ENCODE data around the gene AFTPH.
"Not testable (repeated sequence)": the region's sequence is repeated elsewhere in the genome, so short reads cannot be mapped to it uniquely, and the experiment has no call there.

AFTPH gene

DNA sequence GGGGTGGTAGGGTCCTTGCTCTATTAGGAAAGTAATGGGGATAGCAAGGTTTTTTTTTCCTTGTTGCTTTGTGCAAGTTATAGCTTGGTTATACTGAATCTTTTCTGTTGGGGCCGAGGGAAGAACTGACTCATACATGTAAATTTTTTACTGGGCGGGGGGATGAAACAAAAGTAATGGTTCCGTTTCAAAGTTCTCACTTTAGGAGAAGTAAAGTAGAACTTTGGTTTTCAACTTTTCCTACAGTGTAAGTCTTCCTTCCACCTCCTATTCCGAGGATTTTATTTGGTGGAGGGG is 1.1 kb downstream of the AFTPH start:
- Histone ChIP-seq H3K4me1 (ENCODE audit: control insufficient read depth, insufficient read depth, low read length) (peaks cover 11% of the 10 kb centered on the region), H3K36me3 (ENCODE audit: control insufficient read depth in 2 of 2, insufficient read depth in 2 of 2, low read length in 2 of 2) (no peaks in the 10 kb centered on the region), H3K27me3 (ENCODE audit: control insufficient read depth in 1 of 2, insufficient read depth in 2 of 2, low read length in 2 of 2) (no peaks in the 10 kb centered on the region), H3K9ac (ENCODE audit: low read length in 2 of 2) (peak overlapping the region; percentile 89), H3K4me3 (ENCODE audit: low read length in 2 of 2) (peak overlapping the region; percentile 76 to 98), H3K27ac (ENCODE audit: low read length) (peak overlapping the region; percentile 84), H3K9me3 (ENCODE audit: control insufficient read depth in 2 of 2, low read length in 2 of 2) (no peaks in the 10 kb centered on the region)

GRCh38 chr2:64526034-64526433 is 1.9 kb downstream of the AFTPH start:
- Histone ChIP-seq H3K9ac (ENCODE audit: low read length in 2 of 2) (peak overlapping the region in 1 of 2 donors; percentile 89), H3K36me3 (ENCODE audit: control insufficient read depth in 2 of 2, insufficient read depth in 2 of 2, low read length in 2 of 2) (no peaks in the 10 kb centered on the region), H3K4me3 (ENCODE audit: low read length in 2 of 2) (no peak overlapping the region), H3K27ac (ENCODE audit: low read length) (no peak overlapping the region), H3K27me3 (ENCODE audit: control insufficient read depth in 1 of 2, insufficient read depth in 2 of 2, low read length in 2 of 2) (no peaks in the 10 kb centered on the region), H3K4me1 (ENCODE audit: control insufficient read depth, insufficient read depth, low read length) (peaks cover 11% of the 10 kb centered on the region), H3K9me3 (ENCODE audit: control insufficient read depth in 2 of 2, low read length in 2 of 2) (no peaks in the 10 kb centered on the region)

- not testable (repeated sequence) for H3K36me3 ChIP-seq (ENCODE audit: control insufficient read depth in 2 of 2, insufficient read depth in 2 of 2, low read length in 2 of 2); H3K9ac ChIP-seq (ENCODE audit: low read length in 2 of 2); H3K27me3 ChIP-seq (ENCODE audit: control insufficient read depth in 1 of 2, insufficient read depth in 2 of 2, low read length in 2 of 2); H3K27ac ChIP-seq (ENCODE audit: low read length); H3K4me3 ChIP-seq (ENCODE audit: low read length in 2 of 2); H3K9me3 ChIP-seq (ENCODE audit: control insufficient read depth in 2 of 2, low read length in 2 of 2); H3K4me1 ChIP-seq (ENCODE audit: control insufficient read depth, insufficient read depth, low read length)
Observed at GRCh38 chr2:64530946-64531345, 6.8 kb downstream of the AFTPH start.

GRCh38 chr2:64532030-64532429 is 7.9 kb downstream of the AFTPH start:
- Histone ChIP-seq H3K27ac (ENCODE audit: low read length) (no peak overlapping the region), H3K4me3 (ENCODE audit: low read length in 2 of 2) (no peak overlapping the region), H3K4me1 (ENCODE audit: control insufficient read depth, insufficient read depth, low read length) (no peaks in the 10 kb centered on the region)

GRCh38 chr2:64533882-64534281 is 9.8 kb downstream of the AFTPH start:
- H3K9me3 ChIP-seq (ENCODE audit: control insufficient read depth in 2 of 2, low read length in 2 of 2): no peaks in the 10 kb centered on the region
- no peak overlapping the region for H3K9ac ChIP-seq (ENCODE audit: low read length in 2 of 2)
- no peaks in the 10 kb centered on the region for H3K4me1 ChIP-seq (ENCODE audit: control insufficient read depth, insufficient read depth, low read length)
- no peaks in the 10 kb centered on the region for H3K27me3 ChIP-seq (ENCODE audit: control insufficient read depth in 1 of 2, insufficient read depth in 2 of 2, low read length in 2 of 2)
- no peaks in the 10 kb centered on the region for H3K36me3 ChIP-seq (ENCODE audit: control insufficient read depth in 2 of 2, insufficient read depth in 2 of 2, low read length in 2 of 2)
- H3K4me3 ChIP-seq (ENCODE audit: low read length in 2 of 2): no peak overlapping the region
- H3K27ac ChIP-seq (ENCODE audit: low read length): no peak overlapping the region

More at GRCh38 chr2:64532030-64532429, 7.9 kb downstream of the AFTPH start:
- Histone ChIP-seq H3K9ac (ENCODE audit: low read length in 2 of 2) (no peak overlapping the region), H3K36me3 (ENCODE audit: control insufficient read depth in 2 of 2, insufficient read depth in 2 of 2, low read length in 2 of 2) (no peaks in the 10 kb centered on the region), H3K9me3 (ENCODE audit: control insufficient read depth in 2 of 2, low read length in 2 of 2) (no peaks in the 10 kb centered on the region), H3K27me3 (ENCODE audit: control insufficient read depth in 1 of 2, insufficient read depth in 2 of 2, low read length in 2 of 2) (no peaks in the 10 kb centered on the region)

DNA sequence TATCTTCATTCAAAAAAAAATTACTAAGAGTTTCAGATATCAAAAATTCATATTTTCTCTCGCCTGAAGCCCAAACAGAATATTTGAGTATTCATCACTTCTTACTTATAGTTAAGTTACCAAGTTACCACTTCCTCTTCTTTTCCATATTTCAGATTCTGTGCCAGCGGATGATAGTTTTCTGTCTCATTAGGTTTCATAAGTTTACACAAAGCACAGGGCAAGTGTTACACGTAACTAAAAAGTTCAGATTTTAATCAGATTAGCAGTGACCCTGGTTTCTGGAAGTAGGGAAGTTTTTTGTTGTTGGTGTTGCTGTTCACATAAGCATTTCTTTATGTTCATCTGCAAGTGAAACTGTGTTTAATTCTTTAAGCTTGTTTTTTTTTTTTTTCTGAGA is 10.2 kb downstream of the AFTPH start:
- Histone ChIP-seq H3K36me3 (ENCODE audit: control insufficient read depth in 2 of 2, insufficient read depth in 2 of 2, low read length in 2 of 2) (no peaks in the 10 kb centered on the region), H3K27ac (ENCODE audit: low read length) (no peak overlapping the region), H3K4me3 (ENCODE audit: low read length in 2 of 2) (no peak overlapping the region), H3K27me3 (ENCODE audit: control insufficient read depth in 1 of 2, insufficient read depth in 2 of 2, low read length in 2 of 2) (no peaks in the 10 kb centered on the region), H3K9me3 (ENCODE audit: control insufficient read depth in 2 of 2, low read length in 2 of 2) (no peaks in the 10 kb centered on the region), H3K4me1 (ENCODE audit: control insufficient read depth, insufficient read depth, low read length) (no peaks in the 10 kb centered on the region), H3K9ac (ENCODE audit: low read length in 2 of 2) (no peak overlapping the region)

- Histone ChIP-seq H3K27me3 (ENCODE audit: control insufficient read depth in 1 of 2, insufficient read depth in 2 of 2, low read length in 2 of 2) (no peaks in the 10 kb centered on the region), H3K27ac (ENCODE audit: low read length) (no peak overlapping the region), H3K4me1 (ENCODE audit: control insufficient read depth, insufficient read depth, low read length) (no peaks in the 10 kb centered on the region), H3K9me3 (ENCODE audit: control insufficient read depth in 2 of 2, low read length in 2 of 2) (no peaks in the 10 kb centered on the region), H3K4me3 (ENCODE audit: low read length in 2 of 2) (no peak overlapping the region), H3K9ac (ENCODE audit: low read length in 2 of 2) (no peak overlapping the region), H3K36me3 (ENCODE audit: control insufficient read depth in 2 of 2, insufficient read depth in 2 of 2, low read length in 2 of 2) (no peaks in the 10 kb centered on the region)
Observed at GRCh38 chr2:64535024-64535423, 10.9 kb downstream of the AFTPH start.

DNA sequence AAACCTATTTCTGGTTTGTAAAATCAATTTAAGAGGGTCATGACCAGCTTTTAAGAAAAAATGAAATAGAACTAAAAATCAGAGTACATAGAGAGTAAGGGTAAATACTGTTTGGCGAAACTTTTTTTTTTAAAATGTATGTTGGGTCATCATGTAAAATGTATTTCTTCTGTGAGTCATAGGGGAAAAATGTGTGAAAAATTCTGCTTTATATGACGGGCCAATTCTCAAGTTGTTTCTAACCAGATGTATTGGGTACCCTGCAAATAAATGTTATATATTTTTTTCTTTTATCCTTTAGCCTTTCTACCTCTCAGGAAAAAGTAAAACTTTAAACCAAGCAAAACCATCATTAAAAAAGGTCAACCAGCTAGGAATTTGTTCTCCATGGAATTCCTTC is 13.9 kb downstream of the AFTPH start:
- H3K27ac ChIP-seq (ENCODE audit: low read length): no peak overlapping the region
- H3K27me3 ChIP-seq (ENCODE audit: control insufficient read depth in 1 of 2, insufficient read depth in 2 of 2, low read length in 2 of 2): no peaks in the 10 kb centered on the region
- H3K9ac ChIP-seq (ENCODE audit: low read length in 2 of 2): no peak overlapping the region
- no peaks in the 10 kb centered on the region for H3K4me1 ChIP-seq (ENCODE audit: control insufficient read depth, insufficient read depth, low read length)
- H3K9me3 ChIP-seq (ENCODE audit: control insufficient read depth in 2 of 2, low read length in 2 of 2): no peaks in the 10 kb centered on the region
- no peak overlapping the region for H3K4me3 ChIP-seq (ENCODE audit: low read length in 2 of 2)
- H3K36me3 ChIP-seq (ENCODE audit: control insufficient read depth in 2 of 2, insufficient read depth in 2 of 2, low read length in 2 of 2): no peaks in the 10 kb centered on the region

GRCh38 chr2:64538764-64539433 is 14.8 kb downstream of the AFTPH start:
- Histone ChIP-seq H3K27ac (ENCODE audit: low read length) (no peak overlapping the region), H3K4me1 (ENCODE audit: control insufficient read depth, insufficient read depth, low read length) (no peaks in the 10 kb centered on the region)

DNA sequence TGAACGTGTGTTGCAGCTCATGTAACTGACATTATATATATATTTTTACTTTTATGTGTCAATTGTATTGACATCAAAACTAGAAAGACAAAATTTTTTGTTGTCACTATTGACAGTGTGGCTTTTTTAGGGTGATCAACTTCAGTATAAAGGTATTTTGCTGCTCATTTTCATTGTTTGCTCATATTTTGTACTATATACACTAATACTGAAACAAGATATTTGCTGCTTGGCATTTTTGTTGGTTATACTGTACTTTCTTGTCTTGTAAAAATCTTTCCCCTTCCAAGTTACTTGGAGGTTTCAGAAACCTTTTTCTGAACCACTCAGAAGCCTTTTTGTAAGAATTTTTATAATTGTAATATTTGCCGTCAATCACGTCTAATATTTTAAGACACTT is 16.5 kb downstream of the AFTPH start:
- Histone ChIP-seq H3K36me3 (ENCODE audit: control insufficient read depth in 2 of 2, insufficient read depth in 2 of 2, low read length in 2 of 2) (no peaks in the 10 kb centered on the region), H3K9ac (ENCODE audit: low read length in 2 of 2) (no peak overlapping the region), H3K4me1 (ENCODE audit: control insufficient read depth, insufficient read depth, low read length) (no peaks in the 10 kb centered on the region), H3K4me3 (ENCODE audit: low read length in 2 of 2) (no peak overlapping the region), H3K9me3 (ENCODE audit: control insufficient read depth in 2 of 2, low read length in 2 of 2) (no peaks in the 10 kb centered on the region), H3K27me3 (ENCODE audit: control insufficient read depth in 1 of 2, insufficient read depth in 2 of 2, low read length in 2 of 2) (no peaks in the 10 kb centered on the region), H3K27ac (ENCODE audit: low read length) (no peak overlapping the region)

More at GRCh38 chr2:64538764-64539433, 14.8 kb downstream of the AFTPH start:
- Histone ChIP-seq H3K9ac (ENCODE audit: low read length in 2 of 2) (no peak overlapping the region), H3K36me3 (ENCODE audit: control insufficient read depth in 2 of 2, insufficient read depth in 2 of 2, low read length in 2 of 2) (no peaks in the 10 kb centered on the region), H3K4me3 (ENCODE audit: low read length in 2 of 2) (no peak overlapping the region), H3K27me3 (ENCODE audit: control insufficient read depth in 1 of 2, insufficient read depth in 2 of 2, low read length in 2 of 2) (no peaks in the 10 kb centered on the region), H3K9me3 (ENCODE audit: control insufficient read depth in 2 of 2, low read length in 2 of 2) (no peaks in the 10 kb centered on the region)

GRCh38 chr2:64541547-64541946 is 17.4 kb downstream of the AFTPH start:
- Histone ChIP-seq H3K4me3 (ENCODE audit: low read length in 2 of 2) (no peak overlapping the region), H3K4me1 (ENCODE audit: control insufficient read depth, insufficient read depth, low read length) (no peaks in the 10 kb centered on the region), H3K27me3 (ENCODE audit: control insufficient read depth in 1 of 2, insufficient read depth in 2 of 2, low read length in 2 of 2) (no peaks in the 10 kb centered on the region), H3K9me3 (ENCODE audit: control insufficient read depth in 2 of 2, low read length in 2 of 2) (no peaks in the 10 kb centered on the region), H3K9ac (ENCODE audit: low read length in 2 of 2) (no peak overlapping the region), H3K36me3 (ENCODE audit: control insufficient read depth in 2 of 2, insufficient read depth in 2 of 2, low read length in 2 of 2) (no peaks in the 10 kb centered on the region), H3K27ac (ENCODE audit: low read length) (no peak overlapping the region)

Data from stomach smooth muscle (tissue), 2 donors.